Panc1 (cell line): ENCODE results near the gene ACSM3. TPM values are rescaled to one million over a fixed set of nuclear protein-coding genes. Genes with fewer than 3 reads are reported as not detected.

Experiments used
- ATAC-seq: fragments of 200-7000 bp; cut with Tn5 transposase; 2 replicates; pipeline ENCODE4 v1.9.1; 2020; ENCODE audit warnings: mild to moderate bottlenecking, moderate library complexity
- BruUV-seq: library from RNA; stranded (reverse); fragments of 400-500 nt; replicated peaks from 2 replicates; lab custom pipeline; 2021; lab: Mats Ljungman, UMichigan
- CTCF ChIA-PET: fragments of 300-600 bp; sonication (Branson Sonifier 250); formaldehyde crosslinking; loops from one replicate; lab custom pipeline; 2022; ENCODE audit warnings: antibody characterized with exemption; lab: Charles Lee
- POLR2A ChIA-PET: fragments of 300-600 bp; sonication (Branson Sonifier 250); formaldehyde crosslinking; loops from one replicate; lab custom pipeline; 2022; ENCODE audit warnings: antibody characterized with exemption; lab: Charles Lee
- DNase-seq: peaks from one replicate; pipeline ENCODE4 v3.0.0-alpha.2; 2010; ENCODE audit warnings: low read depth, low spot score
- H3K27ac ChIP-seq: 2 replicates; pipeline ENCODE4 v1.5.1; 2011; ENCODE audit warnings: mild to moderate bottlenecking, low read length, inconsistent platforms
- H3K27me3 ChIP-seq: fragments of 200-500 bp; sonication (Bioruptor generic); 2 replicates; pipeline ENCODE4 v1.6.0; 2014; ENCODE audit warnings: low read length, inconsistent platforms; ENCODE audit not compliant: control insufficient read depth, insufficient read depth
- H3K36me3 ChIP-seq: fragments of 200-500 bp; sonication (Bioruptor generic); 2 replicates; pipeline ENCODE4 v1.5.1; 2014; ENCODE audit warnings: inconsistent platforms, mild to moderate bottlenecking, low read length, moderate library complexity; ENCODE audit not compliant: control insufficient read depth, insufficient read depth
- H3K4me1 ChIP-seq: 2 replicates; pipeline ENCODE4 v1.5.1; 2011; ENCODE audit warnings: inconsistent platforms, mild to moderate bottlenecking, low read length, moderate library complexity; ENCODE audit not compliant: control insufficient read depth, insufficient read depth
- H3K4me3 ChIP-seq, 2 experiments: 2 replicates each; pipeline ENCODE4 v1.5.1; 2011 to 2012; ENCODE audit warnings: low read depth in 2 of 2, low read length in 2 of 2, mild to moderate bottlenecking in 2 of 2, inconsistent platforms in 1 of 2, moderate library complexity in 1 of 2
- H3K9me3 ChIP-seq: fragments of 200-500 bp; sonication (Bioruptor generic); 2 replicates; pipeline ENCODE4 v1.5.1; 2014; ENCODE audit warnings: low read depth, mild to moderate bottlenecking, inconsistent platforms, low read length, moderate library complexity; ENCODE audit not compliant: control insufficient read depth, insufficient read depth
- POLR2AphosphoS5 ChIP-seq: IDR thresholded peaks from 2 replicates; pipeline ENCODE4 v1.6.1; 2012; ENCODE audit warnings: mild to moderate bottlenecking, low read depth, low read length, moderate library complexity
- SIN3A ChIP-seq: IDR thresholded peaks from 2 replicates; pipeline ENCODE4 v1.6.1; 2012; ENCODE audit warnings: low read depth, mild to moderate bottlenecking, low read length, moderate library complexity, borderline replicate concordance; ENCODE audit not compliant: insufficient read depth
- TCF7L2 ChIP-seq: IDR thresholded peaks from 2 replicates; pipeline ENCODE4 v1.6.1; 2011; ENCODE audit warnings: mild to moderate bottlenecking, low read depth, low read length, inconsistent platforms
- in situ Hi-C: cut with HindIII; loops from 2 replicates; pipeline ENCODE4 v1.10.0; 2016; ENCODE audit warnings: low sequenced_read_pairs, low pct_unique_long_range_greater_than_20kb
- intact Hi-C: fragments of 100-400 bp; cut with micrococcal nuclease; formaldehyde crosslinking; loops from one replicate; pipeline ENCODE4 v1.10.0; 2022; ENCODE audit not compliant: unreplicated experiment
- total RNA-seq: library from RNA; stranded (reverse); gene quantifications from one replicate; pipeline ENCODE4 v1.2.1, GENCODE V29; 2021; ENCODE audit not compliant: unreplicated experiment
- TF ChIP-seq, protein P1 (sequence below): fragments of 450-650 bp; IDR thresholded peaks from 2 replicates; pipeline ENCODE4 v1.5.1; 2017; ENCODE audit warnings: mild to moderate bottlenecking
- TF ChIP-seq, protein P2 (sequence below), 2 experiments: IDR thresholded peaks; 2 replicates each; pipeline ENCODE4 v1.6.1; 2011 to 2012; ENCODE audit warnings: low read depth in 2 of 2, control low read depth in 1 of 2, low read length in 1 of 2, mild to moderate bottlenecking in 1 of 2, moderate library complexity in 1 of 2; ENCODE audit not compliant: insufficient read depth in 1 of 2

The ACSM3 gene
- total RNA-seq, 1 experiment from 2014 or later: 0.44 TPM

DNA sequence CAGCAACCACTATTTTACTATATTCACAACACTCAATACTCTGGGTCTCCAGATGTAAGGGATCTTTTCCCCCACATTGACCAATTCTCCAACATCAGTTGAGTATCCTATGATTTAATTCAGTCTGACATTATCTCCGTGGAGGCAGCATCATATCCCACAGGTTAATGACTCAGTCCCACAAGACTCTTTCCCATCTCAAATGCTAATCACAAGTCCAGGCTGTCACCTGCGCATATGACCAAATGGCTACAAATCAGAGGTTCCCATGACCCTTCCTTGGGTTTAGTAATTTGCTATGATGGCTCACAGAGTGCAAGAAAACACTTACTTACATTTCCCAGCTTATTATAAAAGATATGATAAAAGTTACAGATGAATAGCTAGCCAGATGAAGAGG, 18.7 kb downstream of the ACSM3 start:
- Histone ChIP-seq H3K27ac (no peak overlapping the region), H3K27me3 (peaks cover 3% of the 10 kb centered on the region; the same call in 1 of the 2 replicates), H3K36me3 (no peaks in the 10 kb centered on the region), H3K4me1 (no peaks in the 10 kb centered on the region), H3K9me3 (no peaks in the 10 kb centered on the region), H3K4me3 (no peak overlapping the region)
- no peak for TF ChIP-seq POLR2AphosphoS5
- TF ChIP-seq, protein P1, sequence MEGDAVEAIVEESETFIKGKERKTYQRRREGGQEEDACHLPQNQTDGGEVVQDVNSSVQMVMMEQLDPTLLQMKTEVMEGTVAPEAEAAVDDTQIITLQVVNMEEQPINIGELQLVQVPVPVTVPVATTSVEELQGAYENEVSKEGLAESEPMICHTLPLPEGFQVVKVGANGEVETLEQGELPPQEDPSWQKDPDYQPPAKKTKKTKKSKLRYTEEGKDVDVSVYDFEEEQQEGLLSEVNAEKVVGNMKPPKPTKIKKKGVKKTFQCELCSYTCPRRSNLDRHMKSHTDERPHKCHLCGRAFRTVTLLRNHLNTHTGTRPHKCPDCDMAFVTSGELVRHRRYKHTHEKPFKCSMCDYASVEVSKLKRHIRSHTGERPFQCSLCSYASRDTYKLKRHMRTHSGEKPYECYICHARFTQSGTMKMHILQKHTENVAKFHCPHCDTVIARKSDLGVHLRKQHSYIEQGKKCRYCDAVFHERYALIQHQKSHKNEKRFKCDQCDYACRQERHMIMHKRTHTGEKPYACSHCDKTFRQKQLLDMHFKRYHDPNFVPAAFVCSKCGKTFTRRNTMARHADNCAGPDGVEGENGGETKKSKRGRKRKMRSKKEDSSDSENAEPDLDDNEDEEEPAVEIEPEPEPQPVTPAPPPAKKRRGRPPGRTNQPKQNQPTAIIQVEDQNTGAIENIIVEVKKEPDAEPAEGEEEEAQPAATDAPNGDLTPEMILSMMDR: no peak
- TF ChIP-seq TCF7L2: no peak
- TF ChIP-seq SIN3A: no peak
- TF ChIP-seq, protein P2, sequence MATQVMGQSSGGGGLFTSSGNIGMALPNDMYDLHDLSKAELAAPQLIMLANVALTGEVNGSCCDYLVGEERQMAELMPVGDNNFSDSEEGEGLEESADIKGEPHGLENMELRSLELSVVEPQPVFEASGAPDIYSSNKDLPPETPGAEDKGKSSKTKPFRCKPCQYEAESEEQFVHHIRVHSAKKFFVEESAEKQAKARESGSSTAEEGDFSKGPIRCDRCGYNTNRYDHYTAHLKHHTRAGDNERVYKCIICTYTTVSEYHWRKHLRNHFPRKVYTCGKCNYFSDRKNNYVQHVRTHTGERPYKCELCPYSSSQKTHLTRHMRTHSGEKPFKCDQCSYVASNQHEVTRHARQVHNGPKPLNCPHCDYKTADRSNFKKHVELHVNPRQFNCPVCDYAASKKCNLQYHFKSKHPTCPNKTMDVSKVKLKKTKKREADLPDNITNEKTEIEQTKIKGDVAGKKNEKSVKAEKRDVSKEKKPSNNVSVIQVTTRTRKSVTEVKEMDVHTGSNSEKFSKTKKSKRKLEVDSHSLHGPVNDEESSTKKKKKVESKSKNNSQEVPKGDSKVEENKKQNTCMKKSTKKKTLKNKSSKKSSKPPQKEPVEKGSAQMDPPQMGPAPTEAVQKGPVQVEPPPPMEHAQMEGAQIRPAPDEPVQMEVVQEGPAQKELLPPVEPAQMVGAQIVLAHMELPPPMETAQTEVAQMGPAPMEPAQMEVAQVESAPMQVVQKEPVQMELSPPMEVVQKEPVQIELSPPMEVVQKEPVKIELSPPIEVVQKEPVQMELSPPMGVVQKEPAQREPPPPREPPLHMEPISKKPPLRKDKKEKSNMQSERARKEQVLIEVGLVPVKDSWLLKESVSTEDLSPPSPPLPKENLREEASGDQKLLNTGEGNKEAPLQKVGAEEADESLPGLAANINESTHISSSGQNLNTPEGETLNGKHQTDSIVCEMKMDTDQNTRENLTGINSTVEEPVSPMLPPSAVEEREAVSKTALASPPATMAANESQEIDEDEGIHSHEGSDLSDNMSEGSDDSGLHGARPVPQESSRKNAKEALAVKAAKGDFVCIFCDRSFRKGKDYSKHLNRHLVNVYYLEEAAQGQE (IDR thresholded peaks at IDR 0.05; ENCODE audit: insufficient read depth in 1 of 2, low read depth in 2 of 2, low read length in 1 of 2): no peak
- no TSS peak for BruUV-seq
- ATAC-seq (no peak), DNase-seq (no peak)
- POLR2A ChIA-PET: no interaction called here
- in situ Hi-C loops: no loop called here
- CTCF ChIA-PET: no interaction called here
- intact Hi-C loops: no loop called here

DNA sequence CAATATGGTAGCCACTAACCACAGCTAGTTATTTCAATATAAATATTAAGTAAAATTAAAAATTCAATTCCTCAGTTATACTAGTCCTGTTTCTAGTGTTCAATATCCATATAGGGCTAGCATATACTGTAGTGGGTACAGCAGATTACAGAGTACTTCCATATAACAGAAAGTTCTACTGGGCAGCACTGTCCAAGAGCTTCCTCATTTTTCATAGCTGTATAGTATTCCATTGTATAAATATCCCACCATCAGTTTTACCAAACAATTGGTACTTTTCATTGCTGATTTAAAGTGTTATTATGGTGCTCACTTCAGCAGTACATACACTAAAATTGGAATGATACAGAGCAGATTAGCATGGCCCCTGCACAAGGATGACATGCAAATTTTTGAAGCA, 20.4 kb downstream of the ACSM3 start:
- no TSS peak for BruUV-seq
- DNase-seq (no peak), ATAC-seq (no peak)
- Histone ChIP-seq H3K4me1 (no peaks in the 10 kb centered on the region), H3K27me3 (no peaks in the 10 kb centered on the region; the same call in 1 of the 2 replicates), H3K9me3 (no peaks in the 10 kb centered on the region), H3K36me3 (no peaks in the 10 kb centered on the region), H3K4me3 (no peak overlapping the region), H3K27ac (no peak overlapping the region)
- intact Hi-C loops (no loop called here), in situ Hi-C loops (no loop called here)
- ChIA-PET POLR2A (no interaction called here), CTCF (no interaction called here)
- TF ChIP-seq, protein P2 (IDR thresholded peaks at IDR 0.05; ENCODE audit: insufficient read depth in 1 of 2, low read depth in 2 of 2, low read length in 1 of 2): no peak
- TF ChIP-seq POLR2AphosphoS5: no peak
- no peak for TF ChIP-seq SIN3A
- TF ChIP-seq, protein P1: no peak
- no peak for TF ChIP-seq TCF7L2
